Hair follicle dermal papilla cell (primary cell): ENCODE data around the gene MEA1. TPM values are rescaled to one million over a fixed set of nuclear protein-coding genes. Genes with fewer than 3 reads are reported as not detected.

Source experiments
- total RNA-seq: library from RNA; depleted of rRNA; stranded (reverse); fragments of >200 nt; gene quantifications from 2 replicates; pipeline ENCODE4 v1.2.3, GENCODE V29; 2012

Gene MEA1
- total RNA-seq = 26.4 and 29.3 TPM in 2 replicates

DNA sequence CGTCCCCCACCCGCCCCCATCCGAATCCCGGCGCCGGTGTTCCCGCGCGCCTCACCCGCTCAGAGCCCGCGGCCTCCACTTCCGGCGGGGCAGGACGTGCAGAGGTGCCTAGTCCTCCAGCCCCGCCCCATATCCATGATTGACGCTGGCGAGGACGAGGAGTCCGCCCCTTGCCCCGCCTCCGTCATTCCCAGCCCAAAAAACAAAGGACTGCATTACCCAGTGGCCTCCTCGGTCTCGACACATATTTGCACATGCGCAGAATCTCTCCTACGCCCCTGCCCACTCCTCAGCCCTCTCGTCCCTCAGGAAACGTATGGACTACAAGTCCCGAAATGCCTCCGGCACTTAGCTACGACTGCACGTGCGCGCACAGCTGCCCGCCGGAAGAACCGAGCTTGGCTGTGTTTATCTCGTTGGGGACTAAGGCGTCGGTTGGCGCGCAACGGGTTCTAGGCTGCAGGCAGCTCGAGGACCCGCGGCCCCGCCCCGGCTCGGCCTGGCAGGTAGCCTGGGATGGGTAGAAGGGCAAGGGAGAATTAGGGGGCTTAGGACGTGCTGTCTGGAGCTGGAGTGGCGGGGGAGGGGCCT, at the start of gene MEA1, which contains the start of gene KLHDC3:
Gene MEA1, minus strand, starts transcription at position 104 of the 591 bp plus-strand sequence. CDS start 133 bp downstream, outside the sequence.
Gene KLHDC3, plus strand, starts transcription at position 407 of the 591 bp plus-strand sequence. CDS start 2,944 bp downstream, outside the sequence.

DNA sequence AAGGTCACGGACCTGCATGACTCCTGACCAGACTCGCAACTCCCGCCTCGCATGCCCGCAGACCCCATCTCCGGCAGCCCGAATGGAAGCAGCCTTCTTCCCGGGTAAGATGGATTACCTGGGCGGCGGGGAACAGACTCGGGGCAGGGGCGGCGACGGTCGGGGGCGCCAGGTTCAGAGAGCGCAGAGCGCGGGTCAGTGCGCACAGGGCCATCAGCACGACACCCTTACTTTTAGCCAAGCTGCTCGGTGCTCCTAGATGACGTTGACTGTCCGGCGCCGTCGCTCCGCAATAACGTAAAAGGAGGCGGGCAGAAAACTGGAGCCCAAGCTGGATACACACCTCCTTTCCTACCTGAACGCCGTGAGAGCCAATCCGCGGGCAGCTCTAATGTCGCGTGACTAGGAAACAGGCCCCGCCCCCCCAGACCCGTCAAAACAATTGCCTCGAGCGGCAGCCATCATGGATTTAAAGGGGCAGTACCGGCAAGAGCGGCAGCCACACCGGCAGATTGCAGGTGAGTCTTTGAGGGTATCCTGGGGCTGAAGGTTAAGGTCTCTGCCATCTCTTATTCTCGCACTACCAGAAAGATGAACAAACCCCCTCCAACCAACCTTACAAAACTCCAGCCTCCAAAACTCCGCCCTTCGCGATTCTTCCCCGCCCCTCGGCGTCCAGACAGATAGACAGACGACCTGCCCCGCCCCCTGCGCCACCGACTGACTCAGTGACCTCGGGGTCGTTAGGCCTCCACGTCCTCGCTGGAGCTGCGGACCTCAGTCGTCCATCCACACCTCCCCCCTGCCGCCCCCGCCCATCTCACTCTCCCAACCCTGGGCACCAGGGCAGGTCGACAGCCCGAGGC, 45.7 kb upstream of the MEA1 start, which contains the start of the genes KLC4 and MRPL2:
Gene KLC4, plus strand, starts transcription at position 464 of the 866 bp plus-strand sequence. CDS start 1,705 bp downstream, outside the sequence.
Gene MRPL2, minus strand, starts transcription at position 267 of the 866 bp plus-strand sequence. Its CDS starts 53 bp downstream, at position 214.

DNA sequence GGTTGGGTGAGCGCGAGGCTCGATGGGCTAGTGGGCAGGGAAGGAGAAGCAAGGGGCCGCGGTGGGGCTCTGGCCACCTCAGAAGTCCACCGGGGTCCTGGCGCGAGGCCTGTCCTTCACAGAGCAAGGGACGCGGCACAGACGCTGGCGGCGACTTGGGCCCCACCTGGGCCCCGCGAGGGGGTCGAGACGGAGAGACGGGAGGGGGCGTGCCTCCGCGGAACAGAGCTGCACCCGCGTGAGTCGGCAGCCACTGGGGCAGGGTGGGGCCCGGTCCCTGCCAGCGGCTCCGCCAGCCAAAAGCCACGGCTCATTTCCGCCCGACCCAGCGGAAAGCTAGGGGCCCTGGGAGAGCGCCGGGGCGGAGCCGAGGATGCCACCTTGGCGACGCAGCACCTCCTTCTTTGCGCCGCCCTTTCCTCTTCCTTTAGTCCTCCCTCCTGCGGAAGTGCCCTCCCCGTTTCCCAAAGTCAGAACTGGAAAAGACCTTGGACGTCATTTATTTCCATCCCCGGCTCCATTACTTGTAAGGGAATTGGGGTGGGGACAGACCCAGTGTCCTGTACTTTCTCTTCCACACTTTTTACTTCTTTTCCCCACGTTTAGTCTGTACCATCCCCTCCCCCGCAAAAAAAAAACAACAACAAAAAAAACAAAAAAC, 39.9 kb upstream of the MEA1 start, which contains the start of gene CUL7:
Gene CUL7, minus strand, starts transcription at position 307 of the 661 bp plus-strand sequence. CDS start 1,063 bp downstream, outside the sequence.

DNA sequence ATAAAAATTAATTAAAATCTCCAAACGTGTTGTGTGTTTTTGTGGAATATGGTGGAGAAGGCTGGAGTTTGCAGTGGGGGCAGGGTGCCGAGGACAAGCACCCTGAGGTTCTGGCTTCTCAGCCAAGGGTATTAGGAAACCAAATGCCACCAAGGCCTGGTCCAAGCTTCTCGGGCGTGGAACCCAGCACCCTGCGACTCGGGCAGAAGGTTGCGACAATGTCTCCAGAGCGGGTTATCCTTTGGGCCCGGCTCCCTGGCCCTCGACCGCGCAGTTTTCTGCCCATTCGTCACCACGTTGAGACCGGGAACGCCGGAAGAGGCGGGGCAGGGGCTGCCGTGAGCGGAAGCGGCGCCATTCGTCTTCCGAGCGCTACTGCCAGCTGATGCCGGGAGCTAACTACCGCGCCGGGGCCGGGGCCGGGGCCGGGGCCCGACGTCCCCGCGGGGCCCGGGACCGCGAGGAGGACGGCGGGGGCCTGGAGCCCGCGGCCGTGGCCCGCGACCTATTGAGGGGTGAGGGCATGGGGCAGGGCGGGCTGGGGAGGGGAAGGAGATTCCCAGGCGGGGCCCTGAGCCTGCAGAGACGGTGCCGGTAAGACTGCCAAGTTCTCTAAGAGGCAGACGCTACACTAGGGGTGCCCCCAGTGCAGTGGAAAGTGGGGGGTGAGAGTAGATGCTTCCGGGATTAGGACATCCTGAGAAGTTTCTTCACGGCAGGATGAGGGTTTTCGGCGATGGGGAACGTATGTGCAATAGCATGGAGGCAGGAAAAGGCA, 7.7 kb upstream of the MEA1 start, which contains the start of gene RRP36:
Gene RRP36, plus strand, starts transcription at position 354 of the 778 bp plus-strand sequence. Its CDS starts 32 bp downstream, at position 386.

DNA sequence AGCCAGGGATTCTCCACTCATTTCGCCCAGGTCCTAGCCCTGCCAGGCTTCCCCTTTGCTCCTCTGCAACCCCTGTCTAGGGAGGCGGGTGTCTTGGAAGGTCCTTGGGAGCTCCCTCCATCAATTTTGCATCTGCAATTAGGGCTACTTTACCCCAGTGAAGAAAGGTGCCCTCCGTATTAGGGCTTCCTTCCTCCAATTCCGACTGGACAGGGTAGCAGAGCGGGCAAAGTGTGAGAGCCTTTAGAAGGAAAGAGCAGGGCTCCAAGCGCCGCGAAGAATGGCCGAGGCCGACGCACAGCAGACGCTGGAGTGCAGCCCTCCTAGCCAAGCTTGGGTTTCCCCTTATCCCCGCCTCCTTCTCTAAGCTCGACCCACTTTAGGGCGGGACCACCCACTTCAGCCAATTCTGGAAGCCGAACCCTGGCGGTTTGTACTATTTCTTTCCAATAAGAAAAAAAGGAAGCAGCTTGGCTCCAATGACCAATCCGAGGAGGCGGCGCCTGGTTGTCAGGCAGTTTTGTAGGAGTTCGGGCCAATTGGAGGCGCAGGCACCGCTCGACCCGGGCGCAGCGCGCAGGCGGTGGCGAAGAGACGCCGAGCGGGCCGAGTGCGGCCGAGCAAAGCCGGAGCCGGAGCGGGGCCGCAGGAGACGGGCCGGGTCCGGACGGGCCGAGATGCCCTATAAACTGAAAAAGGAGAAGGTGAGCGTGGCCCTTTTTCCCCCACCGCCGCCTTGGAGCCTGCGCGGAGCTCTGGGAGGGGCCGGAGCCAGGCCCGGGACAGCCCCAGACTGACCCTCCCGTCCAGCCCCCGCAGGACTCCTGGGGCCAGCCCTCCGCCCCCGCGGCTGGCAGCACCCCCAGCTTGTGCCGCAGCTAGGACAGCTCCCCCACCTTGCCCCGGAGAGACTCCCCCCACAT, 29.5 kb downstream of the MEA1 start, which contains the start of gene PPP2R5D:
Gene PPP2R5D, plus strand, starts transcription at position 570 of the 923 bp plus-strand sequence. Its CDS starts 108 bp downstream, at position 678.

DNA sequence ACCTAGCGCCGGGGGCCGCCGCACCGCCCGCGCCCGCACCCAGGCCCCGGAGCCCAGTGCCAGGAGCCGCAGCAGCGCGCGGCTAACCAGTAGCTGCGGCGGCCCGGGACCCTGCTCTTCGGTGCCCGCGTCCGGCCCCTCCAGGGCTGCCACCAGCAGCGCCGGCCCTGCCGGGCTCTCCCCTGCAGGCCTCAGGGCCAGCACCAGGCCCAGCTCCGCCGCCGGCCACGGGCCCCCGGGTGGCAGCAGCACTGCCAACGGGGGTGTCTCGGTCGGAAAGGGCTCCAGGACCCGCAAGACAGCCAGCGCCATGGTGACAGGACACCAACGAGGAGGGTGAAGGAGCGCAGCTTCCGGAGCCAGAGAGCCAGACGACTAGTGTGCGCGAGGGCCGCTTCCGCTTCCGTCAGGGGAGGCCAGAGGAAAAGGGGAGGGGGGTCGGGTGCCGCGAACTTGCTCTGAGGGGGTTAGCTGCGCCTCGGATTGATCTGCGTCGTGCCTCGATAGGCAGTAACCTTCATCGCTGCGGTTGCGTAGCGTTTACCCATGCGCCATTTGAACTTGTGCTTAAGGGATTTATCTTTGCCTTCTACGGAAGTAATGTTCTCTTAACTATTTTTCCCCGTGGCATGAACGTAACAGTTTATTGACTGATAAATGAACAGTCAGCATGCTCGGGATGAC, 34.8 kb downstream of the MEA1 start, which contains the start of gene PEX6:
Gene PEX6, minus strand, starts transcription at position 343 of the 684 bp plus-strand sequence. Its CDS starts 31 bp downstream, at position 312.

Other genes starting within 250 kb of the MEA1 start
- gene BICRAL, start 231.9 kb downstream of the MEA1 start, total RNA-seq = 9.8 and 10.5 TPM in 2 replicates
- gene RPL7L1, start 134.3 kb downstream of the MEA1 start, total RNA-seq = 81.2 and 95.1 TPM in 2 replicates
- not detected in 2 replicates for gene PTCRA, start 97.9 kb downstream of the MEA1 start, total RNA-seq
- gene CNPY3, start 84.5 kb downstream of the MEA1 start, total RNA-seq = 31.5 and 36.7 TPM in 2 replicates
- 0.16 and 0.36 TPM in 2 replicates for gene GNMT, start 53.2 kb downstream of the MEA1 start, total RNA-seq
- gene PEX6, start 34.8 kb downstream of the MEA1 start, total RNA-seq = 32.2 and 48.8 TPM in 2 replicates
- 36.2 and 41.2 TPM in 2 replicates for gene PPP2R5D, start 29.4 kb downstream of the MEA1 start, total RNA-seq
- 111 and 112 TPM in 2 replicates for gene KLHDC3, start 303 bp upstream of the MEA1 start, total RNA-seq
- gene RRP36, start 7.7 kb upstream of the MEA1 start, total RNA-seq = 75.5 and 82.8 TPM in 2 replicates
- 87.6 and 93.6 TPM in 2 replicates for gene CUL7, start 39.9 kb upstream of the MEA1 start, total RNA-seq
- gene MRPL2, start 45.5 kb upstream of the MEA1 start, total RNA-seq = 13.7 and 14.4 TPM in 2 replicates
- gene KLC4, start 45.7 kb upstream of the MEA1 start, total RNA-seq = 17.2 and 20.1 TPM in 2 replicates
- gene PTK7, start 62.4 kb upstream of the MEA1 start, total RNA-seq = 361 and 514 TPM in 2 replicates
- gene SRF, start 157.3 kb upstream of the MEA1 start, total RNA-seq = 59.1 and 64.4 TPM in 2 replicates
- 21.9 and 32.8 TPM in 2 replicates for gene CUL9, start 168.2 kb upstream of the MEA1 start, total RNA-seq
- gene DNPH1, start 215.5 kb upstream of the MEA1 start, total RNA-seq = 31.8 and 43.1 TPM in 2 replicates
- gene TTBK1, start 229.5 kb upstream of the MEA1 start, total RNA-seq = under 0.01 TPM in 1 of 2 replicates, not detected in the other